HCT116 (cell line): ENCODE results near the gene SLC6A11. TPM values are rescaled to one million over a fixed set of nuclear protein-coding genes. Genes with fewer than 3 reads are reported as not detected.

Source experiments
- ATAC-seq: fragments of 200-7000 bp; cut with Tn5 transposase; 2 replicates; pipeline ENCODE4 v1.9.1; 2020; ENCODE audit warnings: mild to moderate bottlenecking, moderate library complexity
- BruUV-seq: library from RNA; stranded (reverse); fragments of 400-500 nt; replicated peaks from 2 replicates; lab custom pipeline; 2021; lab: Mats Ljungman, UMichigan
- CTCF ChIA-PET: fragments of 300-600 bp; sonication (Branson Sonifier 250); formaldehyde crosslinking; loops from one replicate; lab custom pipeline; 2021; ENCODE audit warnings: antibody characterized with exemption; lab: Charles Lee
- POLR2A ChIA-PET: fragments of 300-600, 350-600 bp; sonication (Branson Sonifier 250); formaldehyde crosslinking; loops from one replicate; lab custom pipeline; 2021; ENCODE audit warnings: antibody characterized with exemption; lab: Charles Lee
- RAD21 ChIA-PET, 2 experiments: fragments of 300-600 bp; sonication (Branson Sonifier 250); formaldehyde crosslinking; loops; one replicate each; lab custom pipeline; 2023; ENCODE audit warnings: low total read pairs in 2 of 2; ENCODE audit not compliant: uncharacterized antibody in 2 of 2, unreplicated experiment in 2 of 2, low non-redundant PET in 1 of 2; lab: Charles Lee
- DNase-seq: peaks from one replicate; pipeline ENCODE4 v3.0.0-alpha.2; 2010; ENCODE audit warnings: low read depth, low spot score
- H2AFZ ChIP-seq: fragments of 200-600 bp; shearing (Covaris generic), sonication (generic); 2 replicates; pipeline ENCODE4 v1.6.1; 2017; ENCODE audit warnings: low read depth, mixed run types, mixed read lengths, antibody characterized with exemption, low read length; ENCODE audit not compliant: poor library complexity, severe bottlenecking
- H3K27ac ChIP-seq: 2 replicates; pipeline ENCODE4 v1.5.1; 2012; ENCODE audit warnings: low read depth, low read length
- H3K27me3 ChIP-seq: fragments of 200-600 bp; sonication (generic); 2 replicates; pipeline ENCODE4 v1.6.1; 2016; ENCODE audit warnings: mixed run types, low read length, mixed read lengths; ENCODE audit not compliant: insufficient read depth
- H3K36me3 ChIP-seq, 2 experiments: fragments of 200-500 bp in 1 of 2; fragments of 200-600 bp in 1 of 2; sonication (Bioruptor generic) in 1 of 2; sonication (generic) in 1 of 2; 2 replicates each; pipeline versions ENCODE4 v1.5.1 to v1.6.1; 2014 to 2016; ENCODE audit warnings: low read length in 2 of 2, inconsistent platforms in 1 of 2, mixed read lengths in 1 of 2, mixed run types in 1 of 2; ENCODE audit not compliant: insufficient read depth in 2 of 2, control insufficient read depth in 1 of 2
- H3K4me1 ChIP-seq, 2 experiments: fragments of 200-600 bp in 1 of 2; sonication (generic) in 1 of 2; 2 replicates each; pipeline versions ENCODE4 v1.5.1 to v1.6.1; 2012 to 2017; ENCODE audit warnings: low read length in 2 of 2, inconsistent platforms in 1 of 2, mild to moderate bottlenecking in 1 of 2, mixed read lengths in 1 of 2, mixed run types in 1 of 2, moderate library complexity in 1 of 2; ENCODE audit not compliant: insufficient read depth in 2 of 2, control insufficient read depth in 1 of 2
- H3K4me2 ChIP-seq: fragments of 200-600 bp; sonication (generic); 2 replicates; pipeline ENCODE4 v1.6.1; 2017; ENCODE audit warnings: mixed run types, low read length, mixed read lengths
- H3K4me3 ChIP-seq, 2 experiments: fragments of 200-600 bp in 1 of 2; sonication (generic) in 1 of 2; replicated peaks in 1 of 2; 2 replicates each; pipeline ENCODE4 v1.5.1; 2011 to 2016; ENCODE audit warnings: low read length in 2 of 2, control low read depth in 1 of 2, low read depth in 1 of 2, mild to moderate bottlenecking in 1 of 2, mixed read lengths in 1 of 2, mixed run types in 1 of 2
- H3K79me2 ChIP-seq: fragments of 200-600 bp; sonication (generic); 2 replicates; pipeline ENCODE4 v1.6.1; 2017; ENCODE audit warnings: mild to moderate bottlenecking, mixed run types, low read length, moderate library complexity, mixed read lengths; ENCODE audit not compliant: insufficient read depth
- H3K9ac ChIP-seq: fragments of 200-600 bp; sonication (generic); 2 replicates; pipeline ENCODE4 v1.6.1; 2016; ENCODE audit warnings: low read length, mixed read lengths
- H3K9me2 ChIP-seq: fragments of 200-600 bp; sonication (generic), shearing (Covaris generic); 2 replicates; pipeline ENCODE4 v1.6.1; 2017; ENCODE audit warnings: mixed run types, mild to moderate bottlenecking, moderate library complexity; ENCODE audit not compliant: insufficient read depth
- H3K9me3 ChIP-seq, 2 experiments: fragments of 200-500 bp in 1 of 2; fragments of 200-600 bp in 1 of 2; sonication (Bioruptor generic) in 1 of 2; sonication (generic) in 1 of 2; 2 replicates each; pipeline ENCODE4 v1.6.1; 2014 to 2017; ENCODE audit warnings: low read length in 2 of 2, mixed read lengths in 2 of 2, inconsistent platforms in 1 of 2, low read depth in 1 of 2, mild to moderate bottlenecking in 1 of 2, mixed run types in 1 of 2, moderate library complexity in 1 of 2; ENCODE audit not compliant: control insufficient read depth in 1 of 2, insufficient read depth in 1 of 2
- H4K20me1 ChIP-seq: fragments of 200-600 bp; sonication (generic), shearing (Covaris generic); 2 replicates; pipeline ENCODE4 v1.6.1; 2017; ENCODE audit warnings: mixed run types, mild to moderate bottlenecking, moderate library complexity; ENCODE audit not compliant: insufficient read depth
- ATF3 ChIP-seq: IDR thresholded peaks from 2 replicates; pipeline ENCODE4 v1.6.1; 2012
- CEBPB ChIP-seq: IDR thresholded peaks from 2 replicates; pipeline ENCODE4 v1.6.1; 2012; ENCODE audit warnings: low read depth
- CTCF ChIP-seq, 3 experiments: fragments of 200-600 bp in 1 of 3; sonication (generic) in 1 of 3; IDR thresholded peaks in 2 of 3; conservative IDR thresholded peaks in 1 of 3; 2 replicates each; pipeline ENCODE4 v1.5.1; 2012 to 2017; ENCODE audit warnings: low read depth in 2 of 3, low read length in 2 of 3, antibody characterized with exemption in 1 of 3, borderline replicate concordance in 1 of 3, control low read depth in 1 of 3, mild to moderate bottlenecking in 1 of 3, mixed read lengths in 1 of 3, mixed run types in 1 of 3, moderate library complexity in 1 of 3; ENCODE audit not compliant: insufficient read depth in 1 of 3
- EZH2 ChIP-seq: fragments of 200-600 bp; sonication (generic); IDR thresholded peaks from 2 replicates; pipeline ENCODE4 v1.6.1; 2017; ENCODE audit warnings: antibody characterized with exemption, mixed run types
- EZH2phosphoT487 ChIP-seq: fragments of 200-600 bp; IDR thresholded peaks from 2 replicates; pipeline ENCODE4 v1.6.1; 2018; ENCODE audit warnings: antibody characterized with exemption, borderline replicate concordance
- JUND ChIP-seq: IDR thresholded peaks from 2 replicates; pipeline ENCODE4 v1.6.1; 2012
- MAX ChIP-seq: IDR thresholded peaks from 2 replicates; pipeline ENCODE4 v1.6.1; 2012
- RAD21 ChIP-seq: IDR thresholded peaks from 2 replicates; pipeline ENCODE4 v1.6.1; 2012; ENCODE audit warnings: low read depth, mild to moderate bottlenecking
- SIN3A ChIP-seq: IDR thresholded peaks from 2 replicates; pipeline ENCODE4 v1.6.1; 2012; ENCODE audit warnings: low read depth
- SP1 ChIP-seq: IDR thresholded peaks from 2 replicates; pipeline ENCODE4 v1.6.1; 2012; ENCODE audit warnings: low read depth
- SRF ChIP-seq: IDR thresholded peaks from 2 replicates; pipeline ENCODE4 v1.6.1; 2012; ENCODE audit warnings: low read depth
- YY1 ChIP-seq: IDR thresholded peaks from 2 replicates; pipeline ENCODE4 v1.6.1; 2011; ENCODE audit warnings: low read length, low read depth, moderate library complexity, mild to moderate bottlenecking; ENCODE audit not compliant: insufficient replicate concordance; ENCODE audit errors: extremely low read depth
- ZBTB33 ChIP-seq: IDR thresholded peaks from 2 replicates; pipeline ENCODE4 v1.6.1; 2011; ENCODE audit warnings: mild to moderate bottlenecking, low read length, moderate library complexity; ENCODE audit not compliant: insufficient replicate concordance; ENCODE audit errors: extremely low read depth
- intact Hi-C: fragments of 100-400 bp; cut with micrococcal nuclease; formaldehyde crosslinking; loops from 2 replicates; pipeline ENCODE4 v1.10.0; 2022
- total RNA-seq: library from RNA; stranded (reverse); gene quantifications from one replicate; pipeline ENCODE4 v1.2.1, GENCODE V29; 2021; ENCODE audit not compliant: unreplicated experiment

SLC6A11 gene
- total RNA-seq, 1 experiment from 2014 or later = not detected

DNA sequence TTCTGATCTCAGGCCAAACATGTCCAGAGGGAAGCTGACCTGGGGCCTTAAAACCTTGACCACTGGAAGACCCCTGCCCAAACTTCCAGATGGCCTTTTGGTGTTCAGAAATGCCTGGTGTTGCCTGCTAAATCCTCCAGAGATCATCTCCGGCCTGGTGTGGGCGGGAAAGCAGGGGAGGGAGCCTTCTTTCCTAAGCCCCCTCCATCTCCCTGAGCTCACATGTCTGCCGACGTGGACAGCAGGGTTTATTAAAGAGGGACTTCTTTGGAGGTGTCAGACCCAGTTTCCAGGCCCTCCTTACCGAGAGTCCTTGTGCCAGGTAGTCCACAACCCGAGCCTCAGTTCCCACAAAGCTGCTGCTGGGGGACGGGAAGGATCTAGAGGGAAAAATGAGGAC lies 120.7 kb downstream of the SLC6A11 start:
- POLR2A ChIA-PET = no interaction called here
- BruUV-seq = no TSS peak

DNA sequence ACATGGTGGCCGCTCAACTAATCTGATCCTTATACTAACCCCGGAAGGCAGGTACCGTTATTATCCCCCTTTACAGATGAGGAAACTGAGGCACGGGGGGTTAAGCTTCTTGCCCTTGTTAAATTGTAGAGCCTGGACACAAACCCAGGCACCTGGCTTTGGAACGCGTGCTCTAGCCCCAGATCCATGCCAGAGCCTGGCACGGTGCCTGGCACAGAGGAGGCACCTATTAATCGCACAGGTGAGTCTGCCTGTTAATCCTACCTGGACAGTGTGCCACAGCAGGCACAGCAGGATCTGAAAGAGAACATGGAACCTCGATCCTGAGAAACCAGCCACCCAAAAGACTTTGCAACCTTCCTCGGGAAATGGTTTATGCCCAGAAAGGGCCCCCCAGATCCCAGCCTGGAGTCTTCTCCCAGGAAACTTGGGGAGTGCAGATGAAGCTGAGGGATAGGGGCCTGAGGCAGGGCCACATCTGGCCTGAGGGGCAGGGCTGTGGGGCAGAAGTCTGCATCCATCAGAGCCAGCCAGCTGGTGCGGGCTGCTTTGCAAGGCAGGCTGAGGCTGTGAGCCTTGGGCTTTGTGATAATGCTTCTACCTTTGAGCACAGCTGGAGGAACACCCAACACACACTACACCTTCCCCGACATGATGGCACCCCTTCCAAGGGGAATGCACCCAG lies 121.3 kb downstream of the SLC6A11 start:
- Histone ChIP-seq H3K9me3 (peaks cover 0 to 3% of the 10 kb centered on the region in 2 experiments; a peak in 1 of 4 replicates), H2AFZ (no peak overlapping the region), H3K4me3 (no peak overlapping the region), H3K27ac (no peak overlapping the region), H3K9me2 (no peaks in the 10 kb centered on the region), H3K27me3 (peaks cover 10% of the 10 kb centered on the region; the same call in 1 of the 2 replicates), H3K4me2 (no peak overlapping the region), H3K9ac (no peak overlapping the region), H4K20me1 (no peaks in the 10 kb centered on the region), H3K4me1 (peaks cover 0 to 6% of the 10 kb centered on the region in 2 experiments; a peak in 1 of 4 replicates), H3K79me2 (no peaks in the 10 kb centered on the region), H3K36me3 (no peaks in the 10 kb centered on the region)
- DNase-seq = no peak
- intact Hi-C loops = no loop called here
- TF ChIP-seq SP1 = no peak
- TF ChIP-seq ATF3 = no peak
- no peak for TF ChIP-seq YY1
- TF ChIP-seq ZBTB33 = no peak
- no peak for TF ChIP-seq MAX
- TF ChIP-seq RAD21 = no peak
- no peak for TF ChIP-seq SRF
- no peak for TF ChIP-seq JUND
- no peak for TF ChIP-seq EZH2
- no peak for TF ChIP-seq CEBPB
- TF ChIP-seq EZH2phosphoT487 = no peak
- TF ChIP-seq SIN3A = no peak
- no peak for TF ChIP-seq CTCF (IDR thresholded peaks at IDR 0.05 in 2 of 3, conservative IDR thresholded peaks at IDR 0.05 in 1 of 3; ENCODE audit: borderline replicate concordance in 1 of 3, insufficient read depth in 1 of 3, low read depth in 2 of 3, low read length in 2 of 3)
- ATAC-seq = no peak
- POLR2A ChIA-PET = no interaction called here
- BruUV-seq = no TSS peak
- RAD21 ChIA-PET = no interaction called here
- CTCF ChIA-PET = interaction anchor here (1.4 kb wide), 1 partner anchor 10 kb away, joined by 3 read pairs; no protein-coding TSS in a partner anchor

More for the DNA sequence above, 120.7 kb downstream of the SLC6A11 start:
- Histone ChIP-seq H2AFZ (no peak overlapping the region), H3K4me3 (no peak overlapping the region), H3K9ac (no peak overlapping the region), H3K9me2 (no peaks in the 10 kb centered on the region), H3K27ac (no peak overlapping the region), H3K4me2 (no peak overlapping the region), H4K20me1 (no peaks in the 10 kb centered on the region), H3K79me2 (no peaks in the 10 kb centered on the region), H3K9me3 (no peaks in the 10 kb centered on the region), H3K4me1 (peaks cover 0 to 6% of the 10 kb centered on the region in 2 experiments; a peak in 1 of 4 replicates), H3K36me3 (no peaks in the 10 kb centered on the region), H3K27me3 (peaks cover 10% of the 10 kb centered on the region; the same call in 1 of the 2 replicates)
- ATAC-seq (no peak), DNase-seq (no peak)
- intact Hi-C loops = no loop called here
- TF ChIP-seq EZH2phosphoT487 = no peak
- CTCF ChIA-PET = interaction anchor here (1.4 kb wide), 1 partner anchor 11 kb away, joined by 3 read pairs; no protein-coding TSS in a partner anchor
- RAD21 ChIA-PET = no interaction called here
